ENCODE results near the gene ID3. TPM values are rescaled to one million over a fixed set of nuclear protein-coding genes. Genes with fewer than 3 reads are reported as not detected.

The ID3 gene
- total RNA-seq, 2 experiments from 2014 or later = 14.7 to 14.8 TPM

- H3K4me1 Mint-ChIP-seq = peaks cover 55% of the 10 kb centered on the region
- peak overlapping the region; percentile 84 for H3K4me3 Mint-ChIP-seq
- peaks cover 57% of the 10 kb centered on the region for H3K27me3 Mint-ChIP-seq
- DNase-seq = no peak
- peak overlapping the region; percentile 73 for H3K27ac Mint-ChIP-seq
- H3K36me3 Mint-ChIP-seq (ENCODE audit: low read depth) = peaks cover 6% of the 10 kb centered on the region
- ChIA-PET POLR2A (interaction anchor here (0.6 to 8.5 kb wide), 14 partner anchors 11 to 215 kb away, joined by 3 to 63 read pairs (median 13); partner anchors contain the start of genes ASAP3, E2F2 and RPL11), CTCF (interaction anchor here (0.7 to 3.5 kb wide), 8 partner anchors 10 to 77 kb away, joined by 3 to 29 read pairs (median 8); no protein-coding TSS in a partner anchor)
- no peaks in the 10 kb centered on the region for H3K9me3 Mint-ChIP-seq
Measured at GRCh38 chr1:23559985-23560741, 862 bp upstream of the ID3 start.

- Mint-ChIP-seq H3K4me1 (peaks cover 64% of the 10 kb centered on the region), H3K27me3 (peaks cover 51% of the 10 kb centered on the region), H3K4me3 (peak overlapping the region; percentile 84), H3K36me3 (ENCODE audit: low read depth) (peaks cover 6% of the 10 kb centered on the region), H3K27ac (peak overlapping the region; percentile 73), H3K9me3 (no peaks in the 10 kb centered on the region)
- ChIA-PET POLR2A (interaction anchor here (0.9 to 8.5 kb wide), 18 partner anchors 10 to 217 kb away, joined by 3 to 63 read pairs (median 8); partner anchors contain the start of genes ASAP3, E2F2 and RPL11), CTCF (interaction anchor here (0.9 to 3.5 kb wide), 10 partner anchors 8 to 78 kb away, joined by 3 to 29 read pairs (median 6); no protein-coding TSS in a partner anchor)
- DNase-seq = no peak
Measured at GRCh38 chr1:23558872-23559135, 497 bp downstream of the ID3 start.

GRCh38 chr1:23558140-23558871 is 995 bp downstream of the ID3 start:
- Mint-ChIP-seq H3K27ac (peak overlapping the region; percentile 73), H3K9me3 (no peaks in the 10 kb centered on the region), H3K36me3 (ENCODE audit: low read depth) (peaks cover 6% of the 10 kb centered on the region), H3K4me3 (peak overlapping the region; percentile 84), H3K27me3 (peaks cover 51% of the 10 kb centered on the region), H3K4me1 (peaks cover 66% of the 10 kb centered on the region)
- ChIA-PET CTCF (interaction anchor here (0.7 to 3.6 kb wide), 12 partner anchors 9 to 79 kb away, joined by 3 to 29 read pairs (median 6); no protein-coding TSS in a partner anchor), POLR2A (interaction anchor here (0.7 to 8.5 kb wide), 21 partner anchors 9 to 190 kb away, joined by 3 to 63 read pairs (median 7); partner anchors contain the start of genes ASAP3, E2F2, ELOA and RPL11)
- peak; percentile 41 for DNase-seq

DNA sequence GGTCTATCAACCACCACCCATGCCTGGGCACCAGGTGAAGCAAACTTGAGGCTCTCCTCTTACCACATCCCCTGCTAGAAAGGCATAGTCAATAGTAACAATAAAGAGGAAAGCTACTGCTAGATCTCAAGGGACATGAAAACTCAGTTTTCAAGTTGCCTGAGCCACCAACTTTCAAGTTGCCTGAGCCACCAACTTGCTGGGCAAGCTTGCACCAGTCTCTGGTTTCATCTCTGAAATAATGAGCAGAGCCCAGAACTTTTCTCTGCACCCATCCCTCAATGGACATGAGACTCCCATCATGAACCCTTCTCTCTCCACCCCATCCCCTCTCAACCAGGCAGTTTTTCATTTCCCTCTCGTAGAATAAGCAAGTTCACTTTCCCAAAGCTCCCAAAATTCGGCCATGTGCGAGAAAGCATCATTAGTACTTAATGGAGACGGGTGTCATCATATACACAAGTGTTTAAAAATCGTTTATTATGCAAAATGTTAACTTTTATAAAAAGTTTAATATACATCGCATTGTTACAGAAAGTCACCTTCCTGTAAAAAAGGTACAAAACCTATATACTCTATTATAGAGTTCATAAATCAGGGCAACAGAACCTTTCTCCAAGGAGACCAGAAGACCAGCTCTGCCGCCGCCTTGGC is 1.7 kb downstream of the ID3 start:
- CTCF ChIA-PET = interaction anchor here (0.7 to 3.6 kb wide), 8 partner anchors 9 to 79 kb away, joined by 3 to 29 read pairs (median 10); no protein-coding TSS in a partner anchor
- DNase-seq = no peak

GRCh38 chr1:23556635-23557470 is 2.4 kb downstream of the ID3 start:
- CTCF ChIA-PET = interaction anchor here (1.0 to 18.2 kb wide), 6 partner anchors 8 to 80 kb away, joined by 4 to 545 read pairs (median 10); no protein-coding TSS in a partner anchor
- peak overlapping the region; percentile 5 for H3K27ac Mint-ChIP-seq
- POLR2A ChIA-PET = interaction anchor here (0.8 to 8.5 kb wide), 8 partner anchors 11 to 135 kb away, joined by 3 to 63 read pairs (median 26); partner anchors contain the start of genes E2F2 and RPL11
- H3K27me3 Mint-ChIP-seq = peaks cover 39% of the 10 kb centered on the region
- peaks cover 61% of the 10 kb centered on the region for H3K4me1 Mint-ChIP-seq
- H3K4me3 Mint-ChIP-seq = peak overlapping the region; percentile 84
- no peak for DNase-seq
- peaks cover 6% of the 10 kb centered on the region for H3K36me3 Mint-ChIP-seq (ENCODE audit: low read depth)
- H3K9me3 Mint-ChIP-seq = no peaks in the 10 kb centered on the region

More for the DNA sequence above, 1.7 kb downstream of the ID3 start:
- Mint-ChIP-seq H3K4me1 (peaks cover 66% of the 10 kb centered on the region), H3K27me3 (peaks cover 46% of the 10 kb centered on the region), H3K9me3 (no peaks in the 10 kb centered on the region), H3K27ac (peak overlapping the region; percentile 13), H3K4me3 (peak overlapping the region; percentile 84), H3K36me3 (ENCODE audit: low read depth) (peaks cover 6% of the 10 kb centered on the region)
- POLR2A ChIA-PET = interaction anchor here (0.7 to 8.5 kb wide), 14 partner anchors 11 to 186 kb away, joined by 3 to 63 read pairs (median 7); partner anchors contain the start of genes E2F2, ELOA and RPL11

DNA sequence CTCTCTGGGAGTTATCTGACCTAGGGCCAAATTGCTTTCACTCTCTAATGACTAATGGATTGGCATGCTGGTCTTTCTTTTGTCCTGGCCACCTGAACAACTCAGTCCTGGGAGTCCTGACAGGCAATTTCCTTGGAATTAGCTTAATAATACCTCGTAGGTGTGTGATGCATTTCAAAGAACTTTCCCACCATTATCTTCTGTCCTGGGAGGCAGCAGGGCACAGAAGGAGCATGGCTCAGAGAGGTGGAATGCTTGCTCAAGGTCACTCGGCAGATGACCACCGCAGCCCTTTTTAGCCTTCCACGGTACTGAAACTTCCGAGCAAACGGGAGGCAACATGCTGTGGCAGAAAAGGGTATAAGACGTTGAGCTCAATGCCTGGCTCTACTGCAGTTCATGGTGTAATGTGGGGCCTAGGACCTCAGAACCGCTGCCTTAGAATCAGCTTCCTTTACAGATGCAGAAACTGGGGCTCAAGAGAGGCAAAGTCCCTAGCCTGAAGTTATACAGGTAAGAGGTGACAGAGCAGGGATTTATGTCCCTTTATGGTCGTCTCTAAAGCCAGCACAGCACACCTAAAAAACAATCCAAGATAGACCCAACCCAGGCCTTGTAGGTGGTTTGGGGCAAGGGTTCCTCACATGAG is 3.2 kb downstream of the ID3 start:
- DNase-seq = no peak
- H3K4me1 Mint-ChIP-seq = peaks cover 61% of the 10 kb centered on the region
- H3K27me3 Mint-ChIP-seq = peaks cover 35% of the 10 kb centered on the region
- ChIA-PET CTCF (interaction anchor here (1.0 to 18.2 kb wide), 8 partner anchors 10 to 79 kb away, joined by 4 to 545 read pairs (median 12); partner anchors contain the start of gene E2F2), POLR2A (interaction anchor here (0.7 to 8.5 kb wide), 12 partner anchors 10 to 212 kb away, joined by 3 to 63 read pairs (median 6); partner anchors contain the start of genes E2F2, HNRNPR and RPL11)
- H3K4me3 Mint-ChIP-seq = no peak overlapping the region
- no peaks in the 10 kb centered on the region for H3K9me3 Mint-ChIP-seq
- H3K36me3 Mint-ChIP-seq (ENCODE audit: low read depth) = peaks cover 6% of the 10 kb centered on the region
- H3K27ac Mint-ChIP-seq = no peak overlapping the region

GRCh38 chr1:23555270-23555985 is 3.9 kb downstream of the ID3 start:
- no peak for DNase-seq
- peaks cover 31% of the 10 kb centered on the region for H3K27me3 Mint-ChIP-seq
- peak overlapping the region; percentile 70 for H3K4me3 Mint-ChIP-seq
- no peaks in the 10 kb centered on the region for H3K9me3 Mint-ChIP-seq
- H3K4me1 Mint-ChIP-seq = peaks cover 59% of the 10 kb centered on the region
- H3K36me3 Mint-ChIP-seq (ENCODE audit: low read depth) = peaks cover 6% of the 10 kb centered on the region
- peak overlapping the region; percentile 42 for H3K27ac Mint-ChIP-seq
- CTCF ChIA-PET = interaction anchor here (0.6 to 18.2 kb wide), 20 partner anchors 10 to 187 kb away, joined by 3 to 545 read pairs (median 4); partner anchors contain the start of gene E2F2
- POLR2A ChIA-PET = interaction anchor here (0.6 to 8.5 kb wide), 20 partner anchors 8 to 211 kb away, joined by 3 to 63 read pairs (median 5); partner anchors contain the start of genes E2F2, ELOA, HNRNPR and RPL11

DNA sequence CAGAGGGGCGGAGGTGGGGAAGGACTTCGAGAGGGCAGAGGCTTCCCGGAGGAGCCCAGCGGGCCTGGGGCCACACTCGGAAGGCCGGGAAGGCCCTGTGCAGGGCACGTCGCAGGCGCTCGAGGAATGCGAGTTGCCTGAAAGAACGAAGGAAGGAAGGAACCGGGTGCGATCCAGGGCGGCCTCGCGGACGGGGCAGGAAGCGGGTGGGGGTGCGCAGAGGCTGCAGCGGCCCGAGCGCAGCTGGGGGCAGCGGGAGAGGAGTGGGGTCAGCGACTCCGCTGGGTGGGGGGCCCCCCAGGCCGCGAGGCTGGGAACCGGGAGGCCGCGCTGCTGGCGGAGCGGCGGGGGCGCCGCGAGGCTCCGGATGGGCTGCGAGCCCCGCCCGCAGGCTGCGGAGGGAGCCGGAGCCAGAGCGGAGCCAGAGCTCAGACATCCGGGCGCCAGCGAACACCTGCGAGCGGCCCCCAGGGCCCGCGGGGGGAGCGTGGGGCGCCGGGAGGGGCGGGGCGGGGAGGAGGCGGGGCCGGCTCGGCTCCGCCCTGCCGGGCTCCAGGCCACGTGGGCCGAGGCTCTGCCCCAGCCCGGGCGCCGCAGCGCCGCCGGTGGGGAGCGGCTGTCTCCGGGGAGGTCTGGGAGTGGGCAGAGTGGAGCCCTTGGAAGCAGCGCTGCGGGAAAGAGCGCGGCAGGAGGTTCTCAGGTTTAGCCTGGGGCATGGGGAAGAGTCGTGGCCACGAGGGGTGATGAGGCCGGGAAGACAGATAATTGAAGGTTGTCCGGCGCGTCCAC is 4.6 kb downstream of the ID3 start:
- DNase-seq = peak; percentile 89
- POLR2A ChIA-PET = interaction anchor here (0.6 to 8.5 kb wide), 19 partner anchors 9 to 210 kb away, joined by 3 to 63 read pairs (median 5); partner anchors contain the start of genes E2F2, ELOA, HNRNPR and RPL11
- Mint-ChIP-seq H3K36me3 (ENCODE audit: low read depth) (peaks cover 6% of the 10 kb centered on the region), H3K27me3 (peaks cover 28% of the 10 kb centered on the region), H3K4me1 (peaks cover 52% of the 10 kb centered on the region), H3K27ac (peak overlapping the region; percentile 78), H3K4me3 (peak overlapping the region; percentile 76), H3K9me3 (no peaks in the 10 kb centered on the region)
- CTCF ChIA-PET = interaction anchor here (0.6 to 18.2 kb wide), 20 partner anchors 9 to 186 kb away, joined by 3 to 545 read pairs (median 4); partner anchors contain the start of genes E2F2 and RPL11

DNA sequence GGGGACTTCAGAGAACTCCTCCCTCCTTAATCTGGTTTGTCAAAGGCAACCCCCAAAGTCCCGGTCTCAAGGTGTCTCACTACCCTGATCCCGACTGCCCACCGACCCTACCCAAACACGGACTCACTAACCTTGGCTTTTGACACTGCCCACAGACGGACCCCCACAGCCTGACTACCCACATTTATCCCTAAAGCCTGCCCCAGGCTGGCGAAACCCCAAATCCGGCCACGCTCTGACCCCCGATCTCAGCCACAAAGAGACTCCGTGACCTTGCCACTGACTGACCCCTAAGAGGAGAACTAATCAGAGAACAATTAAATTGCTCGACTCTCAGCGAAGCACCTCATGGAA is 5.2 kb downstream of the ID3 start:
- H3K9me3 Mint-ChIP-seq = no peaks in the 10 kb centered on the region
- ChIA-PET CTCF (interaction anchor here (0.6 to 18.2 kb wide), 17 partner anchors 8 to 137 kb away, joined by 3 to 545 read pairs (median 4); partner anchors contain the start of genes E2F2 and RPL11), POLR2A (interaction anchor here (1.0 to 8.5 kb wide), 16 partner anchors 9 to 209 kb away, joined by 3 to 63 read pairs (median 6); partner anchors contain the start of genes E2F2, HNRNPR and RPL11)
- peaks cover 48% of the 10 kb centered on the region for H3K4me1 Mint-ChIP-seq
- peaks cover 6% of the 10 kb centered on the region for H3K36me3 Mint-ChIP-seq (ENCODE audit: low read depth)
- H3K27me3 Mint-ChIP-seq = peaks cover 28% of the 10 kb centered on the region
- DNase-seq = no peak
- peak overlapping the region; percentile 76 for H3K4me3 Mint-ChIP-seq
- H3K27ac Mint-ChIP-seq = peak overlapping the region; percentile 78
